LoVo (cell line): ENCODE data around the gene NLGN4X.

Experiments
- DNase-seq: peaks from one replicate; pipeline ENCODE4 v3.0.0-alpha.2; 2016; ENCODE audit warnings: low spot score

The NLGN4X gene

DNA sequence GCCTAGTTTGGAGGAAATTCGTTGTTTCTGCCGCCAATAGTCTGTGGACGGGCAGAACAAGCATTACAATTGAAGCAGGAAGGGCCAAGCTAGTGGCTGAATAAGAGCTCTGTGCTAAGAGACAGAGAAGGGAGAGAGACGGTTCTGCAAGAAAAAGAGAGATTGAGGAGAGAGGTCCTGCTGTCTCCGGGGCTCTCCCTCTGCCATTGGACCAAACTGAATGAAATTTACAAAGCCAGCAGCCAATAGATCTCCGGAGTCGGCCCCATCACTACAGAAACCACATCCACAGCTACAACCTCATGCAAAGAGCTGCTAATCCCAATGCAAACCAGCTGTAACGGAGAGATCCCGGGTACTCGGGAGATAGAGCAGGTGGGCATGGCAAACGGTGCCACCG, at the start of gene NLGN4X:
TSS of gene NLGN4X (minus strand) at position 148 of the 400 bp plus-strand sequence. CDS start 77,401 bp downstream, outside the sequence.
- no peak for DNase-seq

DNA sequence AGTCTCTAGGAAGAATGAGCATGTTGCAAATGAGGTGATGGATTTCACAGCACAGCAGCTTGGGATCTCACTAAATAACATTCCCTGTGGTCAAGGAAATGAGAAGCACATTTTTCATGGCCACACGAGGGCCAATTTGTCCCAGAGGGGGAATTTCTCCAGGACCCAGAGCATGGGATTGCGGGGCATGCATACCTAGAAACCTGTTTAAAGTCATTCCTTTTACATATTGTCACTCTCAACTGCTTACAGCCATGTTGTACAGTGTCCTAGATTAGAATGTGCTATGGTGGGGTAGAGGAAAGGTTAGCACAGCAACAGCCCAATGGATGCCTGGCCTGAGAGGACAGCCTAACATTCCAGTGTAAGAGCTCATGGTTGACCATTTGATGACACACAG, 37.4 kb upstream of the NLGN4X start:
- DNase-seq, result no peak

DNA sequence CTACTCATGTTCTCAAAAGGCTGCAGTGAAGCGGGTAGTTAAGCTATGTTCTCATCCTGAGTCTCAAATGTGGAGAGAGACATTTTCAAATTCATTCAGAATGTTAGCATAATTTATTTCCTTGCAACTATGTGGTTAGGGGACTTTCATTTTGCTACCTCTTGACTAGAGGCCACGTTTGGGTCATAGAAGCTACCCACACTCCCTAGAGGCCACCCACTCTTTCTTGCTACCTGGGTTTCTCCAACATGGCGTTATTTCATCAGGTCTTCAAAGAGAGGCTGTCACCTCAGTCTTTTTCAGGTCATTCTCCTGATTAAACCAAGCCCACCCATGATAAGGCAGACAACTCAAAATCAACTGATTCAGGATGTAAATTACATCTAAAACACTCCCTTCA, 34.3 kb upstream of the NLGN4X start:
- no peak for DNase-seq

DNA sequence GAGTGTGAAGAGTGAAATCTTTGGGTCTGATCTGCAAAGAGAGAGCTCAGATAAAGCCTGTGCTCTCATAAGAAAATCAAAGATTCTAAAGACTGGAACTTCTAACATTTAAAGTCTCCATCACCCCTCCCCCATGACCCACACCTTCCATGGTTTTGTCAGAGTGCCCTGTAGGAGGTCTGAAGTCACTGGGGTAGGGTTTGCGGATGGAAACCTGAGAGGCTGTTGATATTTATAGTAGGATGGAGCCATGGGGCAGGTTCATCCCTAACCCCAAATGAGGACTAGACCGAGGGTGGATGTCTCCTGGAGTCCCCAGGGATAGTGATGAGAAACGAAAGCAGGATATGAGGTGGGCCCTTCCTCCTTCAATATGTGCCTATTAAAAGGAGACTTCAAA, 28.4 kb upstream of the NLGN4X start:
- DNase-seq, result no peak

DNA sequence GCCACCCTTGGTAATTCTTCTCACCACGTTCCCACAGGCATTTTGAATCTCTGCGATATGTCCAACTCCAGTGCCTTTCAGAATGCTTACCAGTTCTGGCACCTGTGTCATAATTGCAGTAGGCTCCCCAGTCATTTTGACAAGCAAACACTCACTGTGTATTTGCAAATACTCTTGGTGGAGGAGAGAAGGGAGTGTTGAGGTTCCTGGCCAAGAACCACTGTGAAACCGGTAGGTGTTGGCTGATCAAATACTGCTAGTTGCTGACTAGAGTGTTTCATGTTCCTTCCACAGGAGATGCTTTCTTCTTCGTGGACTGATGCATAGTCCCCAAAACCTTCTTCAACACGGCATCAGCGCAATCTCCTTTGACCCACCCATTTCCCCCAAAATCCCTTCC, 16.0 kb upstream of the NLGN4X start:
- DNase-seq, result no peak

DNA sequence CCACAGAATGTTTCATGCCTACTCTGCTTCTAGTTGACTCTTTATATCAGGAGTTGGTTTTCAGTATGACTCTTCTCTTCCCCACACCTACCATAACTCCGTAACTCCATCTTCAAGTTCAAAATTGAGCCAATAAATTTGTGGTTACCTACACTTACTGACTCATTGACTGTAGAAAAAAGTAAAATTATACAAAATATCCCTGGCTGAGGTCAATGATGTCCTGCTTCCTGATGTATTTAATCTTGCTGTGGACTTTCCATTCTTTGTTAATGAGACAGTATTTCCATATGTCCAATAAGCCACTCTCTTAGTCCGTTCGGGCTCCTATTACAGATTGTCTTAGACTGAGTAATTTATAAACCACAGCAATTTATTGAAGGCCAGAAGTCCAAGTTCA, 9.9 kb upstream of the NLGN4X start:
- no peak for DNase-seq

DNA sequence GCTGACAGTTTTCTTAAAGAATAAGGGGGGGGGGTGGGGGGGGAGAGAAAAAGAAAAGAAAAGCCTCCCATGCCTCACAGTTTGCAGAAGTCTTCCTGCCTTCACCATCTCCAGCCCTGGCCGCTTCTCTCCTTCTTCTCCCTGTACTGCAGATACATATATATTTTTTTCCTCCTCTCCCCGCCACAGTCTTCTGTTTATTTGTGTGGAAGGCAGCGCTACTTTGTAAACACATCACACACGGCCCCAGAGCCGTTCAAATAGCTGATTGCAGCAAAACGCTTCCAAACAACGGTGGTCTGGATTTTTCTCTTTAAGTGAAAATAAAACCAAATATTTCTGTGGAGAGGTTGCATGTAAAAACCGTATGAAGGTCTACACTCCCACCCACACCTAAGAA, 732 bp downstream of the NLGN4X start:
- DNase-seq, result no peak

DNA sequence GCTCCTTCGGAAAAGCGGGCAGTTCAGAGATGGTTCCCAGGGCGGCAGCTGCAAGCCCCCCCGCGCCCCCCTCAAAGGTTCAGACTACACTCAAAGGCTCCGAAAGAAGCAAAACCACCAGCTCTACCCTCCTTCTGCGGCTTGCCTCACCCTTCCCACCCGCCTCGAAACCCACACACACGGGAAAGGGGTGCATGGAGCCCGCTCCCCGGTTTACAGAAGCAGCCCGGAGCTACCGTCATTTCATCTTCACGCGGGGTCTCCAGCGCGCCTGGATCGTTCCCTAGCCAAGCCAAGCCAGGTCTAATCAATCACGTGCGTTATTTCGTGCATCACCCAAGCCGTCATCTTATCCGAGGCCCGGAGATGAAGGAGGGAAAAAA, 1.2 kb downstream of the NLGN4X start:
- DNase-seq, result no peak

DNA sequence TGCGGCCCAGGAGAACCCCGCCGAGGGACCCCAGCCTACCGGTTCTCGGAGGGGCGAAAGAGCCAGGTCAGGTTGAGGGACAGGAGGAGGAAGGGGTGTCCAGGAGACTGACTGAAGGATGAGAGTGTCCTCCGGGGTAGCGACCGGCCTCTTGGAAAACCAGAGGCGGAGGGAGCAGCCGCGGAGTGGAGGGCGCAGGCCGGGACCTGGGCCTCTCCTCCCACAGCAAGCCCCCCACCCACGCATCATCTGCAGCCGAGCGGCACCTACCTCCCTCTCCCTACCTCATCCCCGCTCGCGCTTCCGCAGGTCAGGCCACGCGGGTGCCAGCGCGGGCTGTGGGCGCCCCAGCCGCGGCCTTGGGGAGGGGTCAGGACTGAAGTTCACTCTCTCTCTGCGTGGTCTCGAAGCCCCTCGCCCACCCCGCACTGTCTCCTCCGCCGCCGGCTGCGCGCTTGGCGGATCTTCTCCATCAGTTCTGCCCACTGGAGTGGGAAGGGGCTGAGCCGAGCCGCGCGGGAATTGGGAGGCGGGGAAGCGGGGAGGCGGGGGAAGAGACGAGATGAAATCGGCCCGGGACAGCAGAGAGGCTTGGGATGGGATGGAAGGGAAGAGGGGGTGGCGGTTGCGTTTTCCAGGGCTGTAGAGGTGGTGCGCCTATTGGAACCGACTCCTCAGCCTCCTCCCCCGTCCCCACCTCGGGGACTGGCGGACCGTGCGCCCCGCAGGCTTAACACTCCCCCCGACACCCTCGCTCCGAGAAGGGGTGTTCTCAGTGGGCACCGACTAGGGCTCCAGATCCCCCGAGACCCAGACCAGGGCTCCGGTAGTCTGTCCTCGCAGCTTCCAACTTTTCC, 1.8 kb downstream of the NLGN4X start:
- DNase-seq, result no peak

DNA sequence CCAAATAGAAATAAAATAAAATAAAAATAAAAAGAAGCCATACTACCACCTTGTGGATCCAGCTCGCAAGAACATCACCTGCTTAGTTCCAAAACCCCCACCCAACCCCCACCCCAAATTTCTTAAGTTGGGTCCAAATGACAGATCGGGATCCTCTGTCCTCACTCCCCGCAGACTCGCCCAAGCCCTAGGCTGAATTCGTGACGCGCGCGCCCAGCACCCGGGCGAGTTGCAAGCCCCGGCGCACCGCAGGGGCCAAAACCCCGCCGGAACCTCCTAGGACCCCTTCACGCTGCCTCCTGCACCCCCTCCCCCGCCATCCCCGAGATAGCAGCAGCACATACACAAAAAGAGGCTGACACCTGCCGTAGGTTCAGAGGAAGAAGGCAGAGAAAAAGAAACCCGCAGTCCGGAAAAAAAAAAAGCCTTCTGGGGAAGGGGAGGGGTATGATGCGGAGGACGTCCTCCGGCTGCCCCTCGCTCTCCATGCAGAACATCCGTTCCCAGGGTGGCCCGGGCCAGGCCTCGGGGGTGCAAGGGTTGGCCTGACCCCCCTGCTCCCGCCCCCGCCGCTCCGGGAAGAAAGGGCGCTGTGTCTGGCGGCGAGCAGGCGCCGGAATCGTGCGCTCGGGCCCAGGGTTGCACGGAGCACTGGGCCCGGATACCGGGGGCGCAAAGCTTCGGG, 2.6 kb downstream of the NLGN4X start:
- DNase-seq, result no peak

DNA sequence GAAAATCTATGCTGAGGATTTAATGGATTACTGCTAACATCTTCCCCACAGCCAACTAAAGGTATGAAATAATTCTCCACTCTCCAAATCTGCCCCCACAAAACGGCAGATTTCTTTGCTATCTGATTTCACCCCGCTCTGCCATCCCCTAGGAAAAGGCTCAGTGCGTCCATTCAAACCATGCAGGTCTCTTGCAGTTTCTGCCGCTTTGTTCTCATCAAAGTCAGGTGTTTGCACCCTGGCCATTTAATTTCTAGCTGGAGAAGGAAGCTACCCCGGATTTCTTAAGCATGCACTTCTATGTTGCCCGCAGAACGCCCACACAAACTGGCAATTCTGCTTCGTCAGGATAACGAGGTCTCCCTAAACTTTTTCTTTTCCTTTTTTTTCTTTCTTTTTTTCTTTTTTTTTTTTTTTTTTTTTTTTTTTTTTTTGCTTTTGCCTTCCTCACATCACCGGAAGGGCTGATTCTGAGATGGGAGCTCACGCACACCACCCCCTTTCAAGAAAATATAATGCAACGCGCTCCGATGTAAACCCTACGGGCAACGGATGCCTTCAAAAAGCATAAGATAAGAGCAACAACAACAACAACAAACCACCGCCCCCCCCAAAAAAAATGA, 3.3 kb downstream of the NLGN4X start:
- DNase-seq, result no peak

DNA sequence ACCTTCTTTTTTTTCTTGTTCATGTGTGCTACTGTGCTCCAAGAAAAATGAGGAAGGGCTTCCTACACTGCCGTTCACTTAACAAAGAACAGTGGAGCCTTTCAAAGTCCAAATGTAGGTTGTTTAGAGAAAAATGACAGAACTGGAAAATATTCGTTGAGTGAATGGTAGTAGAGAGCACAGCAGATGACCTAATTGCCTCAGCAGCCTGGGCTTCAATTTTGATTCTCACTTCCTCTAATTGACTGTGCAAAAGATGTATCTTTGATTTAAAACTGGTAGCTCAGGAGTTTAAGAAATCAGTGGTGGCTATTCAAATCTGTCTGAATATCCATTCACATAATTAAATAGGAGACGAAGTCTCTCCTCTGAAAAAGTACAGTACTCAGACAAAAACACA, 5.2 kb downstream of the NLGN4X start:
- no peak for DNase-seq

DNA sequence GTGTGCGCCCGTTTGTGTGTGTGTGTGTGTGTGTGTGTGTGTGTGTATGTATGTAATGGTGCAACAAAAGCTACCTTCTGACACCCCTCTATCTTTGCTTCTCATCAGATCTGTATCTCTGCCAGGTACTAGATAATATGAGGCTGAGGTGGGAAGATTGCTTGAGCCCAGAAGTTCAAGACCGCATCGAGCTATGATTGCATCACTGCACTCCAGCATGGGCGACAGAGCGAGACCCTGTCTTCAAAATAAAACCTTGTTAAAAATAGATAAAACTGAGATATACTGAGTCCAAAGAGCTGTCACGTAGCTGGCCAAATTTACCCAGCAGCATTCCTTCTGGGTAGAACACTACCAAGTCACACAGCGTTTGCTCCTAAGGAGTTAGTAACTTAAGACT, 18.4 kb downstream of the NLGN4X start:
- no peak for DNase-seq

DNA sequence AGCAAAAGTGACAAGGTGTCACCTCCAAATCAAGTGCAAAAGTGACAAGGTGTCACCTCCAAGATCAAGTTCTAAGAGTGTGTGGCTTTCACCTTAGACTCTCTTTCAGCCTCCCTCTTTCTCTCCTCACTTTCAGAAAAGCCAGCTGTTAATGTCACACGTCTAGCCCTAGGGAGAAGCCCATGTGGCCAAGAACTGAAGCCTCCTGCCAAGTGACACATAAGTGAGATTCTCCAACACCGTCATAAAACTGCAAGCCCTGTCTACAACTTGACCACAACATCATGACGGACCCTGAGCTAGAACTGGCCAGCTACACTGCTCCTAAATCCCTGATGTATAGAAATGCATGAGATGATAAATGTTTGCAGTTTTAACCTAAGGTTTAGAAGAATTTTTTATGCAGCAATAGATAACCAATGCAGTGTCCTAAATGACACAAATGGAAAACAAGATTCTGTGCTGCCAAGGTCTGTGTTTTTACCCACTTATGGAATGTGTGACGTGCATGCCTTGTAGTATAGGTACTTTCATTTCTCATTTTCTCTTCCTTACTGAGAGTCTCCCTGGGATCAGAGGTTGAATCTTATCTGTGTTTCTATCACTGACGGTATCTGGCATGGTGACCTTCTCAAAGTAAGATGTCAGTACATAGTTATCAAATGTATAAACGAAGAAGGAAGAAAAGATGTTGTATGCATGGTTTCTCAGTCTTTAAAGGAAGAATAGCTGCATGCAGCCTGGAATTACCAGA, 25.0 kb downstream of the NLGN4X start:
- no peak for DNase-seq

DNA sequence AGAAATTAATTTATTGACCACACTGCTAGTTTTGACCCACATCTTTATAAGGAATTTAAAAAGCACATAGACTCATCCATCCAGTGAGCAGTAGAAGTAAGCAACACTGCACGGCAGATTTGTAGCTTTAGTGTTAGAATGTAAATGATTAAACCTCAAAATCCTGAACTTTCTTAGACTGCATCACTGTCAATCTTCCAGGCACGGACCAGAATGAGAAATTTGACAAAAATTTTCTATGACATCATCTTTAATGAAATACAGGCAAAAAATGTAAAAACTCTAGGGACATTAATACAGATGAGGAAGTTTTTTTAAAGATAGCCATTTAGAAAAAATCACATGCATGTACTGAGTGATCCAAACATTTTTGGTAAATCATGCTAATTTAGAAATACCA, 29.2 kb downstream of the NLGN4X start:
- DNase-seq, result no peak

DNA sequence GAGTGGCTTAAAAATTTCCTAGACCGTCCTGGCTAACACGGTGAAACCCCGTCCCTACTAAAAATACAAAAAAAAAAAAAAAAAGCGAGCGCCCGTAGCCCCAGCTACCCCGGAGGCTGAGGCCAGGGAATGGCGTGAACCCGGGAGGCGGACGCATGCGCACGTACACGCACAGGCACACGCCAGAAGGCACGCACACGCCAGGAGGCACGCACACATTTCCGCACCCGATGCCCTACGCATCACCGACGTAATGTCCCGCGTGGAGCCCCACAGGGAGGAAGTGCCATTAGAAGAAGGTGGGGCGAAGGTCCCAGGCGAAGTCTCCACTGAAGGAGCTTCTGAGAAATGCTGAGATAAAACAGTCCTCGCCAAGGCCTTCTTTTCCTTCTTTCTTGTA, 41.4 kb downstream of the NLGN4X start:
- DNase-seq, result no peak

DNA sequence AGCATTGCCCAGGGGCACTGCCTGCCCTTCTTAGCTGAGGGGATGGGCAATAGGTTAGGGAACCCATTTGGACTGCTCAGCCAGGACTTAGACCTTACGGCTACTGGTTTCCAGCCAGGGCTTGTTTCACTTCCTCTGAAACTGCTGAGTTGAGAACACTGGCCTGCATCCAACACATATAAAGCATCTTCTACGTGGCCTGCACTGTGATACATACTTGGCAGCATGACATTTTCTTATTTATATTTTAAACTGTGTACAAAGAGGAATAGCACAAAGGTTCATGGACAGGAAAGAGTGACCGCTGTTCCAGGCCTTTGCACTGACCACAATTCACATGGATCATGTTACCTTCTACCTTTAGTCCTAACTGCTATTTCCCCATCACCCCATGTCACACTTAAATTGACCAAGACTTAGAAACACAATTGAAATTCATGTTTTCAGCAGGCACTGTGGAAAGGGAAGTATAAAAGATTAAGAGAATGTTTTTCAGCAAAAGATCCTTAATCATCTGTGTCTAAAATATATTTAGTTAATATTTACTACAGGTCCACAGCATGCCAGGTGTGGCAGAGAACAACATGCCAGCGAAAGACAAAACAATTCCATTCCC, 43.7 kb downstream of the NLGN4X start:
- DNase-seq, result no peak

DNA sequence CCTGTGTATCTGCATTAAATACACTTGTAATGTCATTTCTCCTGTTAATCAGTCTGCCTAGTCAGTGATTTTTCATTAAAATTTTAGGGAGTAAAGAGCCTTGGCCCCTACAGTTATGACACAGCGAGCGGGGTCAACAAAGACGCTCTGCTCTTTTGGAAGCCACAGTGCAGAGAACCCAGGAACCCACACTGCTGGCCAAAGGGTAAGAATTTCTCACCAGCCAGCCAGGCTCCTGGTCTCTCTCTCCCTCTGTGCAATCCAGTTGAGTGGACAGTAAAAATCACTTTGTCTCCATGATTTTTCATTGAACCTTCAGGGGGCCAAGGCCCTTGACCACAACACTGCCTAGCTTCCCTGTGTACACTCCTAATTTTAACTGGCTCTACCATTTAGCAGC, 52.8 kb downstream of the NLGN4X start:
- no peak for DNase-seq

DNA sequence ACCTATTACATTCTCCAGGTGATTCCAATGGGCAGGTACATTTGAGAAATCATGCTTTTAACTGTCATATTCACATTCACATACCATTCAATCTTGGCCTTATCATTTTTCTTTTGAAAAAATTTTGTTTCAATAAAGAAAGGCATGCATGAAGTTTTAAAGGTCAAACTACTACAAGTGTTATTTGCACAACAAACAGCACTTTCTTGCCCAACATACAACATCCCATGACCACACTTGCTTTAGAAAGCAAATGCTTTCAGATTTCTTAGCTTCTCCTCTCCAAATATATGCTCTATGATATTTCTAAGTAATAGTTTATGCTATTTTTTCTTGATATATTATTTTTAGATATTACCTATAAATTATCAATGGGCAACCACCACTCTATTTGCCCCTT, 58.2 kb downstream of the NLGN4X start:
- no peak for DNase-seq

DNA sequence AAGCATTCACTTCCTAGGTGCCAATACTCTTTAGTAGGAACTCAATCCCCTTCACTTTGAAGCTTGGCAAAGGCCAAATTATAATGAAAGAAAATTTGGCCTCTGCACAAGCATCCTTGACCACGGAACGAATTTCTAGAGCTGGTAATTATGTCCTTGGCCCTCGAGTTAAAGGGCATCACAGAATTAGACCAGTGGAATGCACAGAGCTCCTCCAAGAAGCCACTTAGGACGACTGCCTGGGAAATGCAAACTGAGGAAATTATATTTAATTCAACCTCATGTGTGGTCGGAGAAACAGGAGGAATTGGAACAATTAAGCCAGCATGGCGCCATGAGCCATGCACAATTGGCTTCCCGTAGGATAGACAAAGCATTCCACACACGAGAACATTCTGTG, 59.3 kb downstream of the NLGN4X start:
- no peak for DNase-seq

DNA sequence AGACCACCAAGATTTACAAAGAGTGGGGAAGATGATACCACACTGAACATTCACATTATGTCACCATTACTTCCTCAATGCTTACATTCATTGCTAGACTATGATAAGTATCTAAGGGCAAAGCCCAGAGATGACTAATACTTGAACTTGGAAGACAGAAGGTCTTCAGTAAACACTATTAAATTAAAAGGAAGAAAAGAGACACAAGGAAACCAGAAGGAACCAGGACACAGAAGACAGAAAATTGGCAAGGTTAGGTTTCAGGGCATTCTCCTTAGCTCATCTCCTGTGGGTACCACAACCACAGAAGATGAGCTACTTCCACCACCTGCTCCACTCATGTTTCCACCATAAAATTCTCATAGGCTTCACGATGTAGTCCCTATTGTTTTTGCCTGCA, 64.9 kb downstream of the NLGN4X start:
- no peak for DNase-seq

DNA sequence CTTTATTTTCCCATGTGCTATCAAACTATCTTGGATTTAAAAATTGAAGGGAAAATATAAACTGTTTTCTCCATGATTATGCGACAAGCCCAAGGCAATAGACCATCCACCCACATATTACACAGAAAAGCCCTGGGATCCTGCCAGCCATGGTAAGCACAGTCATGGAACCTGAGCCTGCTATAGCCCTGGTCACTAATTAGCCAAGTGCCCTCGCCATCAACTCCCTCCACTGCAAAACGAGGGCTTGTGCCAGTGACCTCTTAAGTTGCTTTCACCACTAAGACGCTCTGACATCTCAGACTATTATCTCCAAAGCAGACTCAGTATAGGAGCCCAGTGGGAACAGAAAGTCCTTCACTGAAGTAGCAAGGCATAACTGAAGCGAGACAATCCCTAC, 69.2 kb downstream of the NLGN4X start:
- DNase-seq, result no peak
